K562 (cell line): ENCODE measurements around the gene CD2. TPM values are rescaled to one million over a fixed set of nuclear protein-coding genes. Genes with fewer than 3 reads are reported as not detected.

Experiments used
- ATAC-seq: fragments of 200-7000 bp; cut with Tn5 transposase; 3 replicates; pipeline ENCODE4 v1.9.1; 2020; ENCODE audit warnings: moderate library complexity
- BruUV-seq: library from RNA; stranded (reverse); fragments of 400-500 nt; replicated peaks from 2 replicates; lab custom pipeline; 2021; lab: Mats Ljungman, UMichigan
- CTCF ChIA-PET: fragments of 300-600 bp; formaldehyde crosslinking; extraction: SDS; loops from one replicate; lab custom pipeline; 2021; ENCODE audit warnings: low intra/inter-chr PET ratio; lab: Yijun Ruan, JAX
- POLR2A ChIA-PET: fragments of 300-600, 350-650 bp; sonication (Branson Sonifier 250); formaldehyde crosslinking; extraction: SDS; loops from one replicate; lab custom pipeline; 2021; ENCODE audit warnings: antibody characterized with exemption, inconsistent platforms; lab: Yijun Ruan, JAX
- DNase-seq, 4 experiments: peaks; one replicate each; pipeline versions ENCODE4 v3.0.0 to v3.0.0-alpha.2; 2011 to 2018; ENCODE audit warnings: low spot score in 3 of 4, mixed read lengths in 3 of 4; ENCODE audit errors: extremely low read depth in 1 of 4
- FAIRE-seq: peaks from 2 replicates; lab custom pipeline; 2011; peaks lifted over from hg19 to GRCh38; lab: Jason Lieb, UNC
- H2AFZ ChIP-seq: 2 replicates; pipeline ENCODE4 v1.6.0; 2011; ENCODE audit warnings: low read depth, low read length, control low read depth, inconsistent platforms
- H3K27ac ChIP-seq: fragments of 200-600 bp; 3 replicates; pipeline ENCODE4 v1.8.0; 2011; ENCODE audit warnings: low read depth, mild to moderate bottlenecking, control low read depth, inconsistent platforms, low read length, moderate library complexity, mixed read lengths; ENCODE audit errors: extremely low read depth
- H3K27me3 ChIP-seq, 2 experiments: fragments of 300-600 bp in 1 of 2; 2 replicates in 1 of 2; 3 replicates in 1 of 2; pipeline versions ENCODE4 v1.6.0 to v1.8.0; 2011; ENCODE audit warnings: inconsistent platforms in 2 of 2, low read length in 2 of 2, mild to moderate bottlenecking in 1 of 2, mixed read lengths in 1 of 2, moderate library complexity in 1 of 2; ENCODE audit not compliant: control insufficient read depth in 2 of 2, insufficient read depth in 2 of 2
- H3K36me3 ChIP-seq: fragments of 300-600 bp; 3 replicates; pipeline ENCODE4 v1.8.0; 2011; ENCODE audit warnings: mild to moderate bottlenecking, low read length, inconsistent platforms; ENCODE audit not compliant: control insufficient read depth, insufficient read depth
- H3K4me1 ChIP-seq, 2 experiments: fragments of 200-600 bp in 1 of 2; replicated peaks in 1 of 2; 2 replicates in 1 of 2; 3 replicates in 1 of 2; pipeline versions ENCODE4 v1.5.1 to v1.8.0; 2011; ENCODE audit warnings: inconsistent platforms in 2 of 2, low read length in 2 of 2, mild to moderate bottlenecking in 1 of 2, mixed read lengths in 1 of 2, moderate library complexity in 1 of 2; ENCODE audit not compliant: control insufficient read depth in 2 of 2, insufficient read depth in 2 of 2
- H3K4me2 ChIP-seq: 2 replicates; pipeline ENCODE4 v1.6.1; 2011; ENCODE audit warnings: low read length, control low read depth, inconsistent platforms, mixed read lengths; ENCODE audit not compliant: insufficient read depth
- H3K4me3 ChIP-seq: fragments of 200-600 bp; sonication (generic), shearing (Covaris generic); 2 replicates; pipeline ENCODE4 v1.5.1; 2016; ENCODE audit warnings: control low read depth, inconsistent platforms
- H3K79me2 ChIP-seq: fragments of 200-600 bp; 3 replicates; pipeline ENCODE4 v1.8.0; 2011; ENCODE audit warnings: low read length, inconsistent platforms; ENCODE audit not compliant: control insufficient read depth, insufficient read depth
- H3K9ac ChIP-seq, 2 experiments: 2 replicates each; pipeline versions ENCODE4 v1.6.0 to v1.6.1; 2011; ENCODE audit warnings: low read depth in 2 of 2, low read length in 2 of 2, control low read depth in 1 of 2, inconsistent platforms in 1 of 2, mild to moderate bottlenecking in 1 of 2, mixed read lengths in 1 of 2; ENCODE audit not compliant: insufficient read depth in 1 of 2
- H3K9me1 ChIP-seq: one replicate; pipeline ENCODE4 v1.6.0; 2011; ENCODE audit warnings: inconsistent platforms, mild to moderate bottlenecking, low read length, moderate library complexity; ENCODE audit not compliant: control insufficient read depth, insufficient read depth
- H3K9me3 ChIP-seq: replicated peaks from 2 replicates; pipeline ENCODE4 v1.5.1; 2011; ENCODE audit warnings: low read depth, low read length, inconsistent platforms; ENCODE audit not compliant: control insufficient read depth, insufficient read depth
- H4K20me1 ChIP-seq: replicated peaks from 2 replicates; pipeline ENCODE4 v1.6.1; 2011; ENCODE audit warnings: low read length, inconsistent platforms, mixed read lengths; ENCODE audit not compliant: control insufficient read depth, insufficient read depth
- ARHGAP35 ChIP-seq: fragments of 450-650 bp; IDR thresholded peaks from 2 replicates; pipeline ENCODE4 v1.6.1; 2018; ENCODE audit not compliant: partially characterized antibody
- FUS ChIP-seq: fragments of 200-400 bp; formaldehyde crosslinking; optimal IDR thresholded peaks from 2 replicates; pipeline ENCODE3; 2017; ENCODE audit warnings: low read depth, low read length
- HDAC6 ChIP-seq: IDR thresholded peaks from 2 replicates; pipeline ENCODE4 v1.6.1; 2012; ENCODE audit warnings: low read depth, mild to moderate bottlenecking, control low read depth, inconsistent platforms, low read length, moderate library complexity
- TAF9B ChIP-seq: fragments of 450-650 bp; IDR thresholded peaks from 2 replicates; pipeline ENCODE4 v1.6.1; 2018; ENCODE audit warnings: mild to moderate bottlenecking; ENCODE audit not compliant: partially characterized antibody
- ZNF316 ChIP-seq: fragments of 450-650 bp; IDR thresholded peaks from 2 replicates; pipeline ENCODE4 v1.6.1; 2016
- WGBS: fragments of 100-300 bp; shearing (Covaris generic); methylation state at CpG from one replicate; pipeline ENCODE4 v1.1.6; 2016; ENCODE audit warnings: low coverage, mixed read lengths; ENCODE audit not compliant: insufficient coverage; ENCODE audit errors: missing lambda C conversion rate; 5-methylcytosine and 5-hydroxymethylcytosine counted together
- in situ Hi-C: fragments of 300-500 bp; cut with MboI; formaldehyde crosslinking; loops from 4 replicates; pipeline ENCODE4 v1.15.0; 2018; ENCODE audit warnings: inconsistent platforms, mixed read lengths
- intact Hi-C: fragments of 100-400 bp; cut with micrococcal nuclease; formaldehyde crosslinking; loops from 2 replicates; pipeline ENCODE4 v1.14.2; 2022
- polyA plus RNA-seq, 8 experiments: library from polyadenylated mRNA; depleted of rRNA in 4 of 8; stranded (reverse) in 5 of 8; unstranded in 3 of 8; fragments of >200 nt; fragmentation: Nextera tagmentation in 2 of 8; fragmentation: Illumina TruSeq in 1 of 8; extraction: Ambion mirVana in 2 of 8; extraction: Trizol in 1 of 8; gene quantifications; 2 replicates each; pipeline versions ENCODE4 v1.2.1 to v1.2.3, GENCODE V29; 2011 to 2014; ENCODE audit warnings: inconsistent platforms in 1 of 8, missing spikeins in 1 of 8
- total RNA-seq, 7 experiments: library from RNA; depleted of rRNA in 6 of 7; stranded (reverse); fragments of >200 nt in 6 of 7; fragmentation: Illumina TruSeq in 2 of 7; extraction: Trizol in 2 of 7; gene quantifications; 2 replicates each; pipeline versions ENCODE4 v1.2.1 to v1.2.3, GENCODE V29; 2011 to 2021; ENCODE audit warnings: low replicate concordance in 1 of 7
- TF ChIP-seq, protein P1 (sequence below): sonication (generic); formaldehyde crosslinking; IDR thresholded peaks from 2 replicates; pipeline ENCODE4 v1.8.1; 2023; ENCODE audit warnings: missing genetic modification reagents, mild to moderate bottlenecking, borderline replicate concordance

Gene CD2
- total and polyA plus RNA-seq, 9 of the 15 experiments (the other 6 are each of a cell fraction or from before 2014, with no cell fraction given): 0.07 to 0.16 TPM; not detected in 7

DNA sequence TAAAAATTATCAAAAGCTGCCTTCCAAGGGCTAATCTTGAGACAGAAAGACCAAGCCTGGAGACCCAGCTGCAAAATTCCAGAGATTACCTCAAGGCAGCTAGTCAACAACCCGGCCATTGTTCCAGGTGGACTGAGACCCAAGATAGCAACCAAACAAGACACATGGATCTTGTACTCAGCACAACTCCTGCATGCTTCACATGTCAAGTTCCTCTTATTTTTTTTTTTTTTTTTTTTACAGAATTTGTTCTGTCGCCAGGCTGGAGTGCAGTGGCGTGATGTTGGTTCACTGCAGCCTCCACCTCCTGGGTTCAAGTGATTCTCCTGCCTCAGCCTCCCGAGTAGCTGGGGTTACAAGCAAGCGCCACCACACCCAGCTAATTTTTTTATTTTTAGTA is 40.1 kb downstream of the CD2 start:
- no peak overlapping the region for H3K9ac ChIP-seq
- H4K20me1 ChIP-seq: no peaks in the 10 kb centered on the region
- DNase-seq (no peak), ATAC-seq (no peak), FAIRE-seq (no peak)
- intact Hi-C loops (no loop called here), in situ Hi-C loops (no loop called here)
- no peaks in the 10 kb centered on the region for H3K9me1 ChIP-seq
- H3K27me3 ChIP-seq: no peaks in the 10 kb centered on the region
- 54% methylated on average over 5 of the region's 5 CpGs for WGBS
- H3K27ac ChIP-seq: no peak overlapping the region
- BruUV-seq: no TSS peak
- no peak for TF ChIP-seq HDAC6
- TF ChIP-seq ZNF316: no peak
- TF ChIP-seq, protein P1, sequence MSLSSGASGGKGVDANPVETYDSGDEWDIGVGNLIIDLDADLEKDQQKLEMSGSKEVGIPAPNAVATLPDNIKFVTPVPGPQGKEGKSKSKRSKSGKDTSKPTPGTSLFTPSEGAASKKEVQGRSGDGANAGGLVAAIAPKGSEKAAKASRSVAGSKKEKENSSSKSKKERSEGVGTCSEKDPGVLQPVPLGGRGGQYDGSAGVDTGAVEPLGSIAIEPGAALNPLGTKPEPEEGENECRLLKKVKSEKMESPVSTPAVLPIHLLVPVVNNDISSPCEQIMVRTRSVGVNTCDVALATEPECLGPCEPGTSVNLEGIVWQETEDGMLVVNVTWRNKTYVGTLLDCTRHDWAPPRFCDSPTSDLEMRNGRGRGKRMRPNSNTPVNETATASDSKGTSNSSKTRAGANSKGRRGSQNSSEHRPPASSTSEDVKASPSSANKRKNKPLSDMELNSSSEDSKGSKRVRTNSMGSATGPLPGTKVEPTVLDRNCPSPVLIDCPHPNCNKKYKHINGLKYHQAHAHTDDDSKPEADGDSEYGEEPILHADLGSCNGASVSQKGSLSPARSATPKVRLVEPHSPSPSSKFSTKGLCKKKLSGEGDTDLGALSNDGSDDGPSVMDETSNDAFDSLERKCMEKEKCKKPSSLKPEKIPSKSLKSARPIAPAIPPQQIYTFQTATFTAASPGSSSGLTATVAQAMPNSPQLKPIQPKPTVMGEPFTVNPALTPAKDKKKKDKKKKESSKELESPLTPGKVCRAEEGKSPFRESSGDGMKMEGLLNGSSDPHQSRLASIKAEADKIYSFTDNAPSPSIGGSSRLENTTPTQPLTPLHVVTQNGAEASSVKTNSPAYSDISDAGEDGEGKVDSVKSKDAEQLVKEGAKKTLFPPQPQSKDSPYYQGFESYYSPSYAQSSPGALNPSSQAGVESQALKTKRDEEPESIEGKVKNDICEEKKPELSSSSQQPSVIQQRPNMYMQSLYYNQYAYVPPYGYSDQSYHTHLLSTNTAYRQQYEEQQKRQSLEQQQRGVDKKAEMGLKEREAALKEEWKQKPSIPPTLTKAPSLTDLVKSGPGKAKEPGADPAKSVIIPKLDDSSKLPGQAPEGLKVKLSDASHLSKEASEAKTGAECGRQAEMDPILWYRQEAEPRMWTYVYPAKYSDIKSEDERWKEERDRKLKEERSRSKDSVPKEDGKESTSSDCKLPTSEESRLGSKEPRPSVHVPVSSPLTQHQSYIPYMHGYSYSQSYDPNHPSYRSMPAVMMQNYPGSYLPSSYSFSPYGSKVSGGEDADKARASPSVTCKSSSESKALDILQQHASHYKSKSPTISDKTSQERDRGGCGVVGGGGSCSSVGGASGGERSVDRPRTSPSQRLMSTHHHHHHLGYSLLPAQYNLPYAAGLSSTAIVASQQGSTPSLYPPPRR (CRISPR knock-in tag): no peak
- no peak for TF ChIP-seq FUS
- no peak for TF ChIP-seq TAF9B
- TF ChIP-seq ARHGAP35: no peak
- no peaks in the 10 kb centered on the region; a peak in 1 of 5 replicates for H3K4me1 ChIP-seq
- no peak overlapping the region for H2AFZ ChIP-seq
- H3K79me2 ChIP-seq: no peaks in the 10 kb centered on the region
- CTCF ChIA-PET: no interaction called here
- POLR2A ChIA-PET: no interaction called here
- no peak overlapping the region for H3K4me3 ChIP-seq
- no peaks in the 10 kb centered on the region; the same call in 2 of the 3 replicates for H3K36me3 ChIP-seq
- no peak overlapping the region for H3K4me2 ChIP-seq
- no peaks in the 10 kb centered on the region for H3K9me3 ChIP-seq
